NCI-H2171 treated with DMSO at 0.1 percent for 48 hours (cell line): ENCODE measurements around the gene PRRT1B.
"Not testable (repeated sequence)": the region's sequence is repeated elsewhere in the genome, so short reads cannot be mapped to it uniquely, and the experiment has no call there.

ENCODE experiments used
- DNase-seq: peaks from one replicate; lab custom pipeline; 2025; lab: John Stamatoyannopoulos, UW

PRRT1B gene

GRCh38 chr9:131522257-131523085, 22.9 kb upstream of the PRRT1B start:
- no peak for DNase-seq

DNA sequence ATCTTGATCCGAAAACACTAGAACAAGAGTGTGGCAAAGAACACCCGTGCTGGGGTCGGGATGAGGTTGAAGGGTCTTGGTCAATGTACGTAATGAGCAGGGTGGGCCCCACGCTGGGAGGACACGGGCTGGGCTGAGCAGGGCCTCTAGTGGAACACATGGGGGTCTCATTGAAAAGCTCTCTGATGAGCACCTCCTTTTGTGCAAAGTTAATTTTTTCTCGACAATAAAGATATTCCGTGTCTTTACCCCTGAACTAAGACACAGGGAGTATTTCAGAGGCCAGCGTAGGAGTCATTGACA, 22.3 kb upstream of the PRRT1B start:
- DNase-seq, result no peak

DNA sequence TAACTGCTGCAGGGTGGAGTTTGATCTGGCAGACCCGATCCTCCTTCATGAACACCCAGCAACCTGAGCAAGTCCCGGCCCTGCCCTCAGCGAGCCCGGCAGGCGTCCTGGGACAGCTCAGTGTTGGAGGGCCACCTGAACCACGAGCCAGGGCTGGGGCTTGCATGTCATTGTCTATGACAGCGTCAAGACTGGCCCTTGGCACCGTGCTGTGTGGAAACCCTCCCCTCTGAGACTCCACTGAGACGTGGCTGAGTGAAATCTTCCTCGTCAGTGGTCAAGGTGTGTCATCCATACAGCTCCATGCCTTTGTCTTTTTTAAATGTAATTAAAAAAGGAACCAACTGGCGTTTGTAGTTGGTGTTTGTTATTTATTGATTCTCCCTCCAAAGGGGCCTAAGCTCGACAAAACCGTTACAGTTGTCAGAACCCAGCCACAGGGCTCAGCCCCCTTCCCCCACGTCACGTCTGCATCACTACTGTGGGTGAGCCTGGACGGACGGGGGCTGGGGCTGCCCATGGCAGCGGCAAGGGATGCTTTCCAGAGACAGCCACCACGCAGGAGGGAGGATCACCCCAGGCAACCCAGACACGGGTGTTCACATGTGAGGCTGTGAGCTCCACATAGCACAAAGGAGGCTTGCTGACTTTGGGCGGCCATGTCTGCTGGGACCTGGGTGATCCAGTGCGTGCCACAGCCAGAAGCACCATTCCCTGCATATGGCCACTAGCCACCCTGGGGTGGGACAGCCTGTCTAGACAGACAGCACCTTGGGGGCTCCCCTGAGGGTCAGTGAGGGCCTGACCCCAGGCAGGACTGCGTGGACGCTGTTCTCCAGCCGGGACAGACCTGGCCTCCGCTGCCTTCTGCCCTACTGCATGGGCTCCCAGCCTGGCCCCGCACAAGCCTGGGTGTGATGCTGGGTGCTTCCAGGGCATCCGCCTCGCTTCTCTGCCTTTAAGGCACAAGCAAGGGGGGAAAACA, 21.6 kb upstream of the PRRT1B start:
- DNase-seq, result no peak

DNA sequence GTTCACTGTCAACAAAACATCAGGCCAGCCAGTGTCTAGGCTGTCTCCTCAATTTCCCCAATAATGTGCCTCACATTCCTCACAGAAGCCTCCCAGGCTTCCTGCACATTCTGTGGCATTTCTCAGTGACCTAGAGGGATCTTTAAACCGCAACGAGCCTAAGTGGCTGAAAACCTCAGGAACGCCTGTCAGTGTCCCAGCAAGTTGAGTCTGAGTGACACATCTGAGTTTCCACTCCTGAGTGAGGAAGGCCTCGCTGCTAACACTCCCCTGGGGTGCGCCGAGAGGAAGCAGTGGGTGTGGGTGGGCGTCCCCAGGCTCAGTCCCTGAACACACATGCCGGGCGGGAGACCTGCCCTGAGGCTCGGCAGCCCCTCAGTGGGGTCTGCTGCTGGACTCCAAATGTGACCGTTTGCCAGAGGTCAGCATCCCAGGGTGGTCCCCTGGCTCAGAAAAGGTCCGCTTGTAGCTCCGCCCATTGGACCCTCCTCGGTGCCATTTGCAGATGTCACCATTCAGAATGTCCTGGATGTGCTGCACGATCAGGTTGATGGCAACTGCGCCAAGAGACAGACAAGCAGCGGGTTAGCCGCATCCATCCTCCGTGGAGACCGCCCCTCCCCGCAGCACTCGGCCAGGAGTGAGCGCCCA, 20.5 kb upstream of the PRRT1B start:
- no peak for DNase-seq

DNA sequence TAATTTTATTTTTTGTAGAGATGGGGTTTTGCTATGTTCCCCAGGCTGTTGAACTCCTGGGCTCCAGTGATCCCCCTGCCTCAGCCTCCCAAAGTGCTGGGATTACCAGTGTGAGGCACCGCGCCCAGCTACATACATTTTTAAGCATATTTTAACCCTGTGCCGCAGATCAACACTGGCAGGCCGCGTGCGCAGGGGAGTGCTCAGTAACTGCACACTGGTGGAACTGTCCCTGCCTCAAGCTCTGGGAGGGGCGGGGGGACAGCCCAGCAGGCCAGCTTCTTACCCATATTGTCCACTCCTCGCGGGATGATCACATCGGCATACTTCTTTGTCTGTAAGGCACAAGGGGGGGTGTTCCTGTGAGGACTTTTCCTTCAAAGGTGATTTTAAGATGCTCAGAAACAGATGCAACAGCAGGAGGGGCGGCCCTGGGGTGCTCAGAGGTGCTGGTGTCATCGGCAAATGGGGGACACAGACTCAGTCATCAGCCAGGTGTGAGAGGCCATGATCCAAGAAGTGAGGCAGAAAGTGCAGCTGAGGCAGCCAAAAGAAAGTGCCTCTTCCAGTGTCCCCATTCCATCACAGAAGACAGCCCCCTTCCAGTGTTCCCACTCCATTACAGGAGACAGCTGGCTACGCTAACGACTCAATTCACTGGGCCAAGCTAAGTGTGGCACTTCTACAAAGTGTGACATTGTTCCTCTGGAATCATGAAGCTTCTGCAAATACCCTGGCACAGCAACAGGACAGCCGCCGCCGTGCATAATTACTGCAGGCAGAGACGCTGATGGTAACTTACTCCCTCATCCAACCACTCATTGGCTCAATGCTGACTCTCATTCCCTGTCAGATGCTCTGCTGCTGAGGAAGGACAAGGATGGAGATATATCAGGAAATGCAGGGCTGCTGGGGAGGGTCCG, 19.4 kb upstream of the PRRT1B start:
- no peak for DNase-seq

- DNase-seq, result no peak
Observed at GRCh38 chr9:131528186-131528585, 17.1 kb upstream of the PRRT1B start.

DNA sequence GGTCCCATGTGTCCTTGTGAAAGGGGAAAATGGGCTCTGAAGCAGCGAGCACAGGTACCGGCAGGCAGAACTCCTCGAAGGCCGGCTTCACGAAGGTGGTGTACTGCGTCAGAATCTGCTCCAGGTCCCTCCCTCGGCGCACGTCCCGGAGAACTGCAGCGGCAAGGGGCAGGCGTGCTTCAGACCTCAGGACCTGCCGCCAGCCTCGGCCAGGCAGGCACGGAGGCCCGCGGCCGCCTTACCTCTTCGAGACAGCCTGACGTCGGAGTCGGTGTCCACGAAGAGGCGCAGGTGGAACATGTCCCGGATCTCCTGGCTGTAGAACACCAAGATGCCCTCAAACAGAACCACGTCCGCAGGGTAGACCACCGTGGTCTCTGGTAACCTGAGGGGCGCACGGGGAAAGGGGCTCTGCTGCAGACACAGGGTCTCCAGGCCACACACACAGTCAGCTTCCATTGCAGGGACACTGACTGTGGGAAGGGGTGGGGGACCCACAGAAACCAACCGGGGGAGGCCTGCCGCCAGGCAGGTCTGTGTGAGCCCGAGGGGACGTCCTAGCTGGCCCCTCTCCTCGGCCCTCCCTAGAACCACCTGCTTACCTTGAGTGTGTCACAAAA, 16.3 kb upstream of the PRRT1B start:
- DNase-seq, result no peak

GRCh38 chr9:131529597-131530545, 15.5 kb upstream of the PRRT1B start:
- no peak for DNase-seq

DNA sequence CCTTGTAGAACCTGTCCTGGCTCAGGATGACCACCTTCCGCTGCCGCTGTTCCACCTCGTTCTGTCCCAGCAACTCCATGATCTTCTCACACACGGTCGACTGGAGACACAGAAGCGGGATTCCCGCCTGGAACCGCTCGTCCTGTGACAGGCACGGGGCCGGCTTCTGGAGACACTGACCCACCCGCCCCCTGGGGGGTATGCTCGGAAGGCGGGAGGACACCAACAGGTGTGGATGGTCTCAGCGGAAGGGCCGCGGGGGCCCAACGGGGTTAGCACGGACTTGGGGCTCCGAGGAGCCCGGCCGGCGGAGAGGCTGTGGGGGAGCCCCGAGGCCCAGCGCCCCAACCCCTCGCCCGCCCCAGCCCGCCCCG, 14.8 kb upstream of the PRRT1B start:
- peak; percentile 16 for DNase-seq

- DNase-seq, result peak; percentile 87
Observed at GRCh38 chr9:131530920-131531832, 14.1 kb upstream of the PRRT1B start, which contains the start of gene UCK1. TSS of gene UCK1 (minus strand) at chr9:131531263. CDS start at chr9:131531174, 89 bp downstream.

GRCh38 chr9:131534721-131535237, 10.5 kb upstream of the PRRT1B start:
- no peak for DNase-seq

- DNase-seq, result no peak
Observed at GRCh38 chr9:131537946-131538345, 7.4 kb upstream of the PRRT1B start.

GRCh38 chr9:131539223-131539923, 6.0 kb upstream of the PRRT1B start:
- DNase-seq, result no peak

DNA sequence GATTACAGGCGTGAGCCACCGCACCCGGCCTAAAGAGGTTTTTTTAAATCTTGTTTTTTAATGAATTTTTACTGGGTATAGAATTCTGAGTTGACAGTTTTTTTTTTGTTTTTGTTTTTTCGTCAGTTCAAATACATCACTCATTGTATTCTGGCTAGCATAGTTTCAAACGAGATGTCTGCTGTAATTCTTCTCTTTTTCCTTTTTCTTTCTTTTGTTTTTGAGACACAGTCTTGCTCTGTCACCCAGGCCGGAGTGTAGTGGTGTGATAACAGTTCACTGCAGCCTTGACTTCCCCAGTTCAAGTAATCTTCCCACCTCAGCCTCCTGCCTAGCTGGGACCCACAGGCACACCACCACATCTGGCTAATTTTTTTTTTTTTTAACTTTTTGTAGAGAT, 2.2 kb upstream of the PRRT1B start:
- DNase-seq, result peak; percentile 38

GRCh38 chr9:131545786-131546335, 538 bp downstream of the PRRT1B start:
- DNase-seq, result no peak

DNA sequence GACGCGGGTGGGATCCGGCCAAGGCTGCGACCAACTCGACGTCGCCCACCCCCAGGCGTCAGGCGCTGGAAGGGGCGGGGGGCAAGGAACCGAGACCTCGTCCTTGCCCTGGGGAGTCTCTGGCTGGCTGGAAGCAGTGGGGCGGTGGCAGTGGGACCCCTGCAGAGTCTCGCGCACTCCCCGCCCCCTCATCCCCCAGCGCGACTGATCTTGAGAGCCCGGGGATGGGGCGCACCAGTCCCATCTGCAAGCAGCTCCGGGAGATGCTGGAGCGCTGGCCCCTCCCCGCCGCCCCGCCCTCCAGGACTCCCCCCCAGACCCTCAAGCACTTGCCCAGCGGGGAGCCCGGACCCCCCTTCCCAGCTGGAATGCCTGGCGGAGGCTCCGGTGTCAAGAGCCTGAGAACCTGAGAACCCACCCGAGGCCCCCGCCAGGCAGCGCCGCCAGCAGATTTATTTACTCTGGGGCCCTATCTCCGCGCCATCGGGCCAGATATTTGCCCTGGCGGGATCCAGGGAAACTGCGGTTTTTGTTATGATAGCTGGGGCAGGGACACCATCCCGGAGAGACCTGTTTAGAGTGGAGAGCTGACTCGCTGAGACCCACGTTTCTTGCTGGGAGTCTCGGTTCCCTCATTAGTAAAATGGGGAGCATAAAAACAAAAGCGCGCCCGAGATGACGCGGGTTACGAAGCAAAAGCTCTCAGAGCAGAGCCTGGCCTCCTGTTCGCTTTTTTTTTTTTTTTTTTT, 1.2 kb downstream of the PRRT1B start:
- DNase-seq, result peak; percentile 95

DNA sequence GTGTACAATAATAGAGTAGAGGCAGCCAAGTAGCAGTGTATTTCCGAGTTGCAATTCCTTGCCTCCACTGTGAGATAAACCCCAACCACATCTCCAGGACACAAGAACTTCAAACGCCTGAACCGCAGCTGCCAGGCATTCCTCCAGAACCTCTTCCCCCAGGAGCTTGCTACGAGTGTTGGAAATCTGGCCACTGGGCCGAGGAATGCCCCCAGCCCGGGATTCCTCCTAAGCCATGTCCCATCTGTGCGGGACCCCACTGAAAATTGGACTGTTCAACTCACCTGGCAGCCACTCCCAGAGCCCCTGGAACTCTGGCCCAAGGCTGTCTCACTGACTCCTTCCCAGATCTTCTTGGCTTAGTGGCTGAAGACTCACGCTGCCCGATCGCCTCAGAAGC, 3.9 kb downstream of the PRRT1B start:
- DNase-seq, result not testable (repeated sequence)
